ENCODE measurements around the gene SEMA4D.
A peak's percentile ranks its signal among the peaks of the same experiment; 100 is the strongest.

Gene SEMA4D

DNA sequence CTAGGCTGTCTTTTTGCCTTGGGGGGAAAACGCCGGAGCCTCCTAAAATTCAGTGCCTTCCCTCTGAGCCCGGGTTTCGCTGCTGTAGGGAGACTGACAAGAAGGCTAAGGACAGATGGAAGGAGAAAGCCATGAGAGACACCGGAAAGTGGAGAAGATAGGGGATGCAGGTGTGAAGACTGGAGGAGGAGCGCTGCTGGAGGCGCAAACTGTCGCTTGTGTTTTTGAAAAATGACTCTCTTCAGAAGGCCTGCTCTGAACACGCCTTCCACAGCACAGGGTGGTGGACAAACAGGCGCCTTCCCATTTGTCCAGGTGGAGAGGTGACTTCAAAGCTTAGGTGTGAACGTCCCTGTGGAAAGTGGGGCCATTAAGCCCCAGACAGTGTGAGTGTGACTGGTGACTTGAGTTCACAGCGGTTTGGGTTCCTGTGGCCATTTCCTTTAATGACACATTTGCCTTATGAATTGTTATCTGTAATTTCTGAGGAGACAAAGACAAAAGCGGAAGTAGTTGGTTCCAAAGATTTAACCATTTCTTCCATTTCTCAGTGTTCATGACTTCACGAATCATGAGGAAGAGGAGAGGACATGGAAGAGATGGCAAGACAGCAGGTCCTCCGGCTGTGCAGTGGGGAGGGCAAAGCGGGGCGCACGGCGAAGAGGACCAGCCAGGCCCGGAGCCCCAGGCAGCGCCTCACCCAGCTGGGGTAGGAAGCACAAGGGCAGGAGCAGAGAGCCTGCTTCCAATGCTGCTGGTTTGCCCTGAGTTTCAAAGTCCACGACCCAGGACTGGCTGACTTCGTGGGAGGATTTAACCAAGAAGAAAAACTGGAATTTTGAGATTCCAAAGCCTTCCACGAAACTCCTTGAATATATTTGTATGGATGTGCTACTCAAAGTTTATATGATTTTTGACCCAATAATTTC lies 27.8 kb upstream of the SEMA4D start:
- TF ChIP-seq, protein P1, sequence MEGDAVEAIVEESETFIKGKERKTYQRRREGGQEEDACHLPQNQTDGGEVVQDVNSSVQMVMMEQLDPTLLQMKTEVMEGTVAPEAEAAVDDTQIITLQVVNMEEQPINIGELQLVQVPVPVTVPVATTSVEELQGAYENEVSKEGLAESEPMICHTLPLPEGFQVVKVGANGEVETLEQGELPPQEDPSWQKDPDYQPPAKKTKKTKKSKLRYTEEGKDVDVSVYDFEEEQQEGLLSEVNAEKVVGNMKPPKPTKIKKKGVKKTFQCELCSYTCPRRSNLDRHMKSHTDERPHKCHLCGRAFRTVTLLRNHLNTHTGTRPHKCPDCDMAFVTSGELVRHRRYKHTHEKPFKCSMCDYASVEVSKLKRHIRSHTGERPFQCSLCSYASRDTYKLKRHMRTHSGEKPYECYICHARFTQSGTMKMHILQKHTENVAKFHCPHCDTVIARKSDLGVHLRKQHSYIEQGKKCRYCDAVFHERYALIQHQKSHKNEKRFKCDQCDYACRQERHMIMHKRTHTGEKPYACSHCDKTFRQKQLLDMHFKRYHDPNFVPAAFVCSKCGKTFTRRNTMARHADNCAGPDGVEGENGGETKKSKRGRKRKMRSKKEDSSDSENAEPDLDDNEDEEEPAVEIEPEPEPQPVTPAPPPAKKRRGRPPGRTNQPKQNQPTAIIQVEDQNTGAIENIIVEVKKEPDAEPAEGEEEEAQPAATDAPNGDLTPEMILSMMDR (IDR thresholded peaks at IDR 0.05; ENCODE audit: control extremely low read depth, extremely low read depth, low read depth, missing control alignments) = no peak
- no peak for DNase-seq (ENCODE audit: extremely low spot score)
- POLR2A ChIA-PET = interaction anchor here (0.6 kb wide), 1 partner anchor 30 kb away, joined by 5 read pairs; no protein-coding TSS in a partner anchor
- CTCF ChIA-PET = interaction anchor here (0.8 to 1.4 kb wide), 3 partner anchors 9 to 23 kb away, joined by 3 to 4 read pairs (median 3); no protein-coding TSS in a partner anchor

DNA sequence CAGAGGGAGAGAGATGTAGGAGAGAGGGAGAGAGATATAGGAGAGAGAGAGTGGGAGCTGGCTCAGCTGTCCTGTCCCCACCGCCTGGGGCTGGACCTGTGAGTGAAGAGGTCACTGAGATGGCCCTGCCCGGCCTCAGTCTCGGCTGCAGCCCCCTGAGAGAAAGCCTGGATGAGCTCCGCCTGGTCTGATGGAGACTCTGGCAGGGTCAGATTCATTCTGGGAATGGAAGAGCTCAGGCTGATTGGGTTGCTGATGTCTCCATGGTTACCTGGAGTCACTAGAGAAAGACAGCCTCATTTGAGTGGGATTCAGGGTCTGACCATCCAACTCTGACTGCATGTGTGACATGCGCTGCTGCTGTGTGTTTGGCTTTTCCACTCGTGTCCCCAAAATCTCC lies 27.1 kb upstream of the SEMA4D start:
- POLR2A ChIA-PET = interaction anchor here (0.6 kb wide), 1 partner anchor 29 kb away, joined by 5 read pairs; no protein-coding TSS in a partner anchor
- no peak for DNase-seq (ENCODE audit: extremely low spot score)
- CTCF ChIA-PET = interaction anchor here (0.8 to 1.4 kb wide), 3 partner anchors 10 to 24 kb away, joined by 3 to 4 read pairs (median 3); no protein-coding TSS in a partner anchor
- TF ChIP-seq, protein P1 (IDR thresholded peaks at IDR 0.05; ENCODE audit: control extremely low read depth, extremely low read depth, low read depth, missing control alignments) = no peak

DNA sequence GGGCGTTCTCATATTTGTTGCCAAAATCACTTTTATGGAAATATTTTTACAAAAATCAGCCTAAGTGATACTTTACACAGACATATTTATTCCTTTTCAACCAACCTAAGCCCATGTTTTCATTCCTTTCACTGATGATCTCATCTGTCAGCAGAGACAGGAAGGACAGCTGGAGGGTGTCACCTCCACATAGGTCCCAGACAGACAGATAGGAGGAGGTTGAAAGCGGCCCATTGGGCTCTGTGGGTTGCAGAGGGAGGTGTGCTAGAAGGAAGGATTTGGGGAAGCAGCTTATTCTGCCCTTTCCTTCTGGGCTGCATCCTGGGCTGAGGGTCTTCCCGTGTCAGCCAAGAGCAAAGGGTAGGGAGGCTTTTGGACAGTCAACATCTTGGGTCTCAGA lies 26.0 kb upstream of the SEMA4D start:
- TF ChIP-seq, protein P1 (IDR thresholded peaks at IDR 0.05; ENCODE audit: control extremely low read depth, extremely low read depth, low read depth, missing control alignments) = no peak
- ChIA-PET CTCF (interaction anchor here (1.0 to 4.1 kb wide), 5 partner anchors 11 to 94 kb away, joined by 3 to 32 read pairs (median 7); no protein-coding TSS in a partner anchor), POLR2A (no interaction called here)
- DNase-seq (ENCODE audit: extremely low spot score) = no peak

DNA sequence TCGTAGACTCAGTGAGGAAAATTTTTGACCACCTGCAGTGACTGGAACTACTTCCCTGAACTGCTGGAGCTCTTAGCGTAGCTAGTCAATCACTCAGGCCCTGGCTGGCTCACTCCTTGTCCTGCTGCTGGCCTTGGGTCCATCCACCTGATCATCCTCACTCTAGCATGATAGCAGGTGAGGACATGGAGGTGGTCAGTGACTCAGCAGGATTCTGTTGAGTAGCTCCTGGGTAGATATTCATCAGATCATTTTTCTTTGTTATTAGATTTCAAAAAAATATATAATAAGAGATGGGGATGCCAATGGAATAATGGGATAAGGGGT lies 25.0 kb upstream of the SEMA4D start:
- ChIA-PET POLR2A (no interaction called here), CTCF (interaction anchor here (0.7 to 4.1 kb wide), 9 partner anchors 10 to 93 kb away, joined by 3 to 32 read pairs (median 4); no protein-coding TSS in a partner anchor)
- TF ChIP-seq, protein P1 (IDR thresholded peaks at IDR 0.05; ENCODE audit: control extremely low read depth, extremely low read depth, low read depth, missing control alignments) = no peak

DNA sequence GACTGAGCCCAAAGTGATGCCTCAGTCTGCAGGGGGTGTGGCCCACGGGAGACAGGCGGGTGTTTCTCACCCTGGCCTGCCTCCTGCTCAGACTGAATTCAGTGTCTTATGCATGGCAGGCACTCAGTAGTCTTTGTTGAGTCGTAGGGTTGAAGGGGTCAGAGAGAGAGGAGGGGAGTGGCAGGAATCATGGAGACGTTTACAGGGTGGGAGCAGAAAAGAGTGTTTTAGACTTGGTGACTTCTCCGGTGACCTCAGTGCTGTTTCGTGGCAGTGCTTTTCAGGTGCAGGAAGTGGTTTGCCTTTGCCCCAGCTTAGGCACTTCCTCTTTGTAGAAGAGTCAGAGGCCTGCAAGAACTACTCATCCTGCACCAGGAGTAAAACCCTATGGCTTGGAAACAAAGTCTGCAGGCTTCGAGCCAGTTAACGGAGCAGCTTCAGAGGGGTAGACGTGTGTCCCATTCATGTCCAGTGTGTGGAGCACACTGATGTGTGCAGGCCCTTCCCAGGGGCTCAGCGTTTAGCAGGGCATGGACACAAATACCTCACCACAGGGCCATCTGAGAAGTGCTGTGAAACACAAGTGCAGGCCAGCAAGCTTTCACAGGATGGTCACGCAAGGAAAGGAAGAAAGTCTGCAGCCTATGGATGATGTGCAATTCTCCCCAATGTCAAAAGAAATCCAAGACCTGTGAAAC lies 24.5 kb upstream of the SEMA4D start:
- peak; percentile 81 for DNase-seq (ENCODE audit: extremely low spot score)
- ChIA-PET POLR2A (no interaction called here), CTCF (interaction anchor here (0.8 to 4.1 kb wide), 6 partner anchors 9 to 93 kb away, joined by 3 to 32 read pairs (median 4); no protein-coding TSS in a partner anchor)
- TF ChIP-seq, protein P1 (IDR thresholded peaks at IDR 0.05; ENCODE audit: control extremely low read depth, extremely low read depth, low read depth, missing control alignments) = no peak

More for the DNA sequence above, 25.0 kb upstream of the SEMA4D start:
- no peak for DNase-seq (ENCODE audit: extremely low spot score)

DNA sequence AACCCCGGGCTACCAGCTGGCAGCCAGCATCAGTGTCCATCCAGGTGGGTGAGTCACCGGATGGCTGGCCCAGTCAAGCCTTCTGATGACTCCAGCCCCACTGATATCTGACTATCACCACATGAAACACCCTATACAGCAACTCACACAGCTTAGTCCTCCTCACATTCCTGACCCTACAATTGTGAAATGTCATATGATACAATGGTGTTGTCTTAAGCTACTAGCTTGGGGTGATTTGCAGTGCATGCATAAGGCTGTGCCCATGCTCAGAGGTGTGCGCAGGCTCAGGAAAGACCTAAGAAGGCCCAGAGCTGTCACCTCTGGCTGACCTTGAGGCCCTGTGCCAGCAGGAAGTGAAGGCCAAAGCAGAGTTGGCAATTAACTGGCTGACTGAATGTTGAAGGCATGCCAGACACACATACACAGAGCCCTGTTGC lies 21.5 kb upstream of the SEMA4D start:
- no peak for DNase-seq (ENCODE audit: extremely low spot score)
- TF ChIP-seq, protein P1 (IDR thresholded peaks at IDR 0.05; ENCODE audit: control extremely low read depth, extremely low read depth, low read depth, missing control alignments) = no peak
- CTCF ChIA-PET = interaction anchor here (0.6 to 2.0 kb wide), 9 partner anchors 9 to 90 kb away, joined by 3 to 13 read pairs (median 3); no protein-coding TSS in a partner anchor
- POLR2A ChIA-PET = interaction anchor here (0.9 kb wide), 1 partner anchor 28 kb away, joined by 3 read pairs; no protein-coding TSS in a partner anchor
